Measurements from ENCODE around the gene PTGR2. TPM values are rescaled to one million over a fixed set of nuclear protein-coding genes. Genes with fewer than 3 reads are reported as not detected.
"Not testable (repeated sequence)": the region's sequence is repeated elsewhere in the genome, so short reads cannot be mapped to it uniquely, and the experiment has no call there.

PTGR2 gene
- polyA plus RNA-seq, 6 donors from 2014 or later = 1.0 to 4.9 (median 3.3) TPM

DNA sequence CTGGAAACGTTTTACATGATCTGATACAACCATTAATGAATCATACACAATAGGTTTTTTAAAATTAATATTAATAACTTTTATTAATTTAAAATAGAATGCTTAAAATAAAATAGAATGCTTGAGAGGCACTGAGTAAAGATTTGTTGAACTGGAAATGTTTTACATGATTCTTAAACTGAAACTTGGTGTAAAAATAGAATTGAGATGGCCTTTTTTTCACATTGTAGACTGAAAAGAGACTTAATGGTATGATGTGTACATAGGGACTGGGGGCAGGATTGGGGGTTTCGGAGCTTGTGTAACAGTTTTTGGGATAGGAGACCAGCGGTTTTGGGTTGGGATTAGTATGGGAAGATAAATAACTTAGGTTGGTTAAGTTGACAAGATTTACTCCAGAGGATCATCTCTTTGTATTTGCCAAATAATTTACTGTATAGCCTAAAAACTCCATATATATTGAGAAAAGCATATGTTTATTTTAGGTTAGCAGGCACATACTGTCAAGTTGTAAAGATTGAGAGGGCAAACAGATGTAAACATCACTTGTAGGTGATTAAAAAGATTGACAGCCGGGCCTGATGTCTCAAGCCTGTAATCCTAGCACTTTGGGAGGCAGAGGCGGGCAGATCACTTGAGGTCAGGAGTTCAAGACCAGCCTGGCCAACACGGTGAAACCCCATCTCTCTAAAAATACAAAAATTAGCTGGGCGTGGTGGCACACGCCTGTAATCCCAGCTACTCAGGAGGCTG is 33.0 kb downstream of the PTGR2 start:
- ATAC-seq (ENCODE audit: low read depth in 2 of 2) = no peak
- Mint-ChIP-seq H3K27me3 (no peaks in the 10 kb centered on the region), H3K9me3 (no peaks in the 10 kb centered on the region), H3K27ac (peak overlapping the region in 3 of 6 donors; percentile 81 to 97 (median 84)), H3K4me1 (peaks cover 35 to 47% (median 39%) of the 10 kb centered on the region in 3 donors), H3K36me3 (no peaks in the 10 kb centered on the region), H3K4me3 (peak overlapping the region in 7 of 8 donors; percentile 30 to 99 (median 97))
- DNase-seq = no peak

DNA sequence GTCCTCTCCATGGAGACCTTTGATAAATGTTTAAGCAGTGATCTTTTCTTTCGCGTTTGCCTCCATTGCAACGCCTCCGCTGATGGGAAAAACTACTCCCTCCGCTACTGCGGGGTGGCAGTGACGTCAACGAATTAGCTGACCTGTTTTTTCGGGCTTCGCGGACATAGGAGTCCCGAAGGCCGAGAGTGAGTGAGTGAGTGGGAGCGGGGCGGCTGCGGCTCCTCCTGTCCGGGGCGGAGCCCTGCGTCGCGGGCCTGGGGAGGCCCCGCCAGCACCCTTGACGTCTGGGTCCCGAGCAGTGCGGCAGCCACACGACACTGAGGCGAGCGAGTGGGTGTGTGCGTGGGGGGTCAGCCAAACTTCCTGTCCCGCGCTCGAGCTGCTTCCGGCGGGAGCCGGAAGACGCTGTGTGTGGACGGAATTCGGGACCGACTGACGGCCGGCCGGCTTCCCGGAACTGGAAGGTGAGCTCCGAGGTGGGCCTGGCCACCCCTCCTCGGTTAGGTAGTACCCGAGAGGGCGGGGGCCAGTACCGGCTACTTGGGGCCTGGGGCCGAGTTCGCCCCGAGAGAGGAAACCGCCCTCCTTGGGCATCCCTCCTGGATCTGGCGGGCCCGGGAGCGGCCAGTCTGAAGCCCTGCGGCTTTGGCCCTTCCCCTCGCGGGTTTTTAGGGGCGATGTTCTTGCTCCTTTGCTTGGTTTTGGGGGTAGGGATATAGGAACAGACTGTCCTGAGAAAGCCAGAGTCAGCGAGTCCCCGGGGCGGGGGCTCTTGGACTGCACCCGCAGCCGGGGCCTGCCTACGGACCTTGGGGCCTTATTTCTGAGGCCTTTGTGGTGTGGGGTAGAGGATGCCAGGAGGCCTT is 35.1 kb downstream of the PTGR2 start, which contains the start of gene ZNF410:
TSS of gene ZNF410 (plus strand) at position 411 of the 869 bp plus-strand sequence. CDS start 5,317 bp downstream, outside the sequence.
- ATAC-seq (ENCODE audit: low read depth in 2 of 2) = peak; percentile 95 to 97
- Mint-ChIP-seq H3K36me3 (peaks cover 0 to under 1% of the 10 kb centered on the region in 2 donors), H3K4me3 (peak within 1 kb of the TSS; percentile 90 to 99 (median 98))

GRCh38 chr14:73887318-73887616 is 35.6 kb downstream of the PTGR2 start:
- ATAC-seq (ENCODE audit: low read depth in 2 of 2) (no peak), DNase-seq (no peak)
- Mint-ChIP-seq H3K9me3 (no peaks in the 10 kb centered on the region), H3K4me3 (peak overlapping the region; percentile 90 to 99 (median 98)), H3K4me1 (peaks cover 35 to 51% (median 42%) of the 10 kb centered on the region in 3 donors), H3K36me3 (peaks cover 0 to 4% of the 10 kb centered on the region in 2 donors), H3K27ac (peak overlapping the region; percentile 97 to 100 (median 98)), H3K27me3 (no peaks in the 10 kb centered on the region)

More for the DNA sequence above, 35.1 kb downstream of the PTGR2 start, which contains the start of gene ZNF410:
- Mint-ChIP-seq H3K9me3 (no peaks in the 10 kb centered on the region), H3K27me3 (no peaks in the 10 kb centered on the region), H3K27ac (peak within 1 kb of the TSS; percentile 97 to 100 (median 98)), H3K4me1 (peaks cover 35 to 51% (median 42%) of the 10 kb centered on the region in 3 donors)
- DNase-seq = peak; percentile 91

GRCh38 chr14:73887694-73888459 is 36.2 kb downstream of the PTGR2 start:
- H3K9me3 Mint-ChIP-seq = no peaks in the 10 kb centered on the region
- peak overlapping the region; percentile 90 to 99 (median 98) for H3K4me3 Mint-ChIP-seq
- no peak for ATAC-seq (ENCODE audit: low read depth in 2 of 2)
- peak overlapping the region; percentile 97 to 100 (median 98) for H3K27ac Mint-ChIP-seq
- peaks cover 0 to 4% of the 10 kb centered on the region in 2 donors for H3K36me3 Mint-ChIP-seq
- no peak for DNase-seq
- H3K4me1 Mint-ChIP-seq = peaks cover 35 to 51% (median 42%) of the 10 kb centered on the region in 3 donors
- no peaks in the 10 kb centered on the region for H3K27me3 Mint-ChIP-seq

GRCh38 chr14:73888460-73888725 is 36.8 kb downstream of the PTGR2 start:
- DNase-seq = no peak
- no peaks in the 10 kb centered on the region for H3K27me3 Mint-ChIP-seq
- peaks cover 35 to 51% (median 42%) of the 10 kb centered on the region in 3 donors for H3K4me1 Mint-ChIP-seq
- no peak for ATAC-seq (ENCODE audit: low read depth in 2 of 2)
- H3K36me3 Mint-ChIP-seq = peaks cover 0 to 4% of the 10 kb centered on the region in 2 donors
- peak overlapping the region in 4 of 6 donors; percentile 97 to 99 (median 98) for H3K27ac Mint-ChIP-seq
- peak overlapping the region in 6 of 8 donors; percentile 82 to 99 (median 98) for H3K4me3 Mint-ChIP-seq
- H3K9me3 Mint-ChIP-seq = no peaks in the 10 kb centered on the region

DNA sequence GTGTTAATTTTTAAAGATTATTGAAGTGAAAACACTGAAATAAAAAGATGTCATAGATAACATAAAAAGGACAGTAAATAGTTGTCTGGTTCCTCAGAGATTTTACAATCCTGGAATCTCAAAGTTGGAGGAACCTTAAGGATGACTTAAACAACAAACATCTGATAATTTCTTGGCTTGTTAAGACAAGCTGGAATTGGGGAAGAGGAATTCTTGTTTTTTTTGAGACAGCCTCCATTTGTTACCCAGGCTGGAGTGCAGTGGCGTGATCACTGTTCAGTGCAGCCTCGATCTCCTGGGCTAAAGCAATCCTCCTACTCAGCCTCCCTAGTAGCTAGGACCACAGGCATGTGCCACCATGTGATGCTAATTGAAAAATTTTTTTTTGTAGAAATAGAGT is 37.3 kb downstream of the PTGR2 start:
- peaks cover 35 to 51% (median 42%) of the 10 kb centered on the region in 3 donors for H3K4me1 Mint-ChIP-seq

DNA sequence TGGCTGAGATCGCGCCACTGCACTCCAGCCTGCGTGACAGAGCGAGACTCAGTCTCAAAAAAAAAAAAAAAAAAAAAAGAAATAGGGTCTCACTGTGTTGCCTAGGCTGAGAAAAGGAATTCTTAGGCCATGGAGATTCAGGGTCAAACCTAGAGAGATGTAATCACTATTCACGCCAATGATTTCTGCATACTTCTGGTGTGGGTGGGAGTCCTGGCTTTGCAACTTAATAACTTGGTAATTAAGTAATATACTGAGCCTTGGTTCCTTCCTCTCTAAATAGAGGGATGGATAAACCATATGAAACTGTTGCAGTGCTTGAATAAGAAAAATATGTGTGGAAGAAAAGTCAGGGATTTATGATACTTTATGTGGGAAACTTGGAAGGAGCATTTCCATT is 37.7 kb downstream of the PTGR2 start:
- Mint-ChIP-seq H3K27me3 (no peaks in the 10 kb centered on the region), H3K9me3 (no peaks in the 10 kb centered on the region), H3K36me3 (peaks cover 4 to 8% of the 10 kb centered on the region in 2 donors), H3K27ac (peak overlapping the region in 2 of 6 donors; percentile 82 to 97), H3K4me3 (peak overlapping the region in 1 of 8 donors; percentile 8), H3K4me1 (peaks cover 35 to 51% (median 42%) of the 10 kb centered on the region in 3 donors)
- ATAC-seq (ENCODE audit: low read depth in 2 of 2) (no peak), DNase-seq (no peak)

More for the DNA sequence above, 37.3 kb downstream of the PTGR2 start:
- Mint-ChIP-seq H3K27me3 (no peaks in the 10 kb centered on the region), H3K4me3 (peak overlapping the region in 1 of 8 donors; percentile 97), H3K9me3 (no peaks in the 10 kb centered on the region), H3K27ac (peak overlapping the region in 3 of 6 donors; percentile 3 to 97 (median 97)), H3K36me3 (peaks cover 4% of the 10 kb centered on the region in 2 donors)
- no peak for ATAC-seq (ENCODE audit: low read depth in 2 of 2)
- no peak for DNase-seq

- H3K27ac Mint-ChIP-seq = peak overlapping the region in 4 of 6 donors; percentile 54 to 89 (median 66)
- peaks cover 9 to 29% of the 10 kb centered on the region in 2 donors for H3K36me3 Mint-ChIP-seq
- not testable (repeated sequence) for DNase-seq
Measured at GRCh38 chr14:73894180-73894687, 42.6 kb downstream of the PTGR2 start.

DNA sequence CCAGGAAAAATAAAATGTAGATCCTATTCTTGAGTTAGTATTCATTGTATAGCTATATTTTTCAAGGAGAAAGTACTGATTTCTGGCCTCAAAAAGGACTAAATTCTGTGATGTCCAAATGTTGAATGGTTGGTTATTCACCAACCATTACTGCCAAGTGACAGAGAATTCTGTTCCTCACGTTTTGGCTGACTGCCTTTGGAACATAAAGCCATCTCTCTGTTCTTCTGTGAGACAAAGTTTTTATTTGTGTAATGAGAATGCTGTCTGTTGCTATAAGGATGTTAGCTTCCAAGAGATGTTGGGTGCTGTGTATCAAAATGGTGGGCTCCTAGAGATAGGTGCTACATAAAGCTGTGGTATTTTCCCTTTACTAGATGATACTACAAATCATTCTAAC is 44.3 kb downstream of the PTGR2 start:
- no peak overlapping the region for H3K27ac Mint-ChIP-seq

More at GRCh38 chr14:73894180-73894687, 42.6 kb downstream of the PTGR2 start:
- peaks cover 6 to 14% (median 8%) of the 10 kb centered on the region in 3 donors for H3K4me1 Mint-ChIP-seq
- not testable (repeated sequence) for ATAC-seq (ENCODE audit: low read depth in 2 of 2); H3K4me3 Mint-ChIP-seq; H3K9me3 Mint-ChIP-seq; H3K27me3 Mint-ChIP-seq

GRCh38 chr14:73896521-73896920 is 44.9 kb downstream of the PTGR2 start:
- DNase-seq = no peak
- Mint-ChIP-seq H3K4me1 (peaks cover 0 to 10% (median 0%) of the 10 kb centered on the region in 3 donors), H3K27me3 (no peaks in the 10 kb centered on the region), H3K9me3 (no peaks in the 10 kb centered on the region), H3K4me3 (no peak overlapping the region), H3K27ac (no peak overlapping the region), H3K36me3 (peaks cover 9 to 29% of the 10 kb centered on the region in 2 donors)
- no peak for ATAC-seq (ENCODE audit: low read depth in 2 of 2)

More for the DNA sequence above, 44.3 kb downstream of the PTGR2 start:
- peaks cover 9 to 29% of the 10 kb centered on the region in 2 donors for H3K36me3 Mint-ChIP-seq
- no peak overlapping the region for H3K4me3 Mint-ChIP-seq
- no peak for DNase-seq
- no peak for ATAC-seq (ENCODE audit: low read depth in 2 of 2)
- H3K9me3 Mint-ChIP-seq = no peaks in the 10 kb centered on the region
- no peaks in the 10 kb centered on the region for H3K27me3 Mint-ChIP-seq
- H3K4me1 Mint-ChIP-seq = peaks cover 0 to 10% (median 0%) of the 10 kb centered on the region in 3 donors

GRCh38 chr14:73903028-73903427 is 51.4 kb downstream of the PTGR2 start:
- no peak overlapping the region for H3K27ac Mint-ChIP-seq
- no peaks in the 10 kb centered on the region for H3K4me1 Mint-ChIP-seq
- no peaks in the 10 kb centered on the region for H3K9me3 Mint-ChIP-seq

DNA sequence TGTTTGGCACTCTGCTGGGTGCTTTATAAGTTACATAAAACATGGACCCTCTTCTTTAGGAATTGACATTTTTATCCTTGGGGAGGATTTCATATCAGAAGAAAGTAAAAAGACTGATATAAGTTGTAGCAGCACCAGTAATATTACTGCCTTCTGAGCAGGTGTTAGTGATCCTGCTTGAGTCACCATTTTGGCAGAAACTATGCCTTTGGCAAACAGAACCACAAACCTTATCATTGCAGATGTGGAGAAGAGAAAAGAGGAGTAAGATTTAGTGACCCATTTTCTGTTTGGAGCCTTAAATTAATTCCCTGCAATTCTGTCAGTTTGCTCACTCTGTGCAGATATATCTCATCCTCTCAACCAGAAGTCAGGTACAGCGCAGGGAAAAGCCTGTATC is 58.0 kb downstream of the PTGR2 start:
- H3K4me3 Mint-ChIP-seq = no peak overlapping the region
- H3K4me1 Mint-ChIP-seq = peaks cover 0 to 8% (median 0%) of the 10 kb centered on the region in 3 donors
- peaks cover 44 to 63% of the 10 kb centered on the region in 2 donors for H3K36me3 Mint-ChIP-seq
- H3K27me3 Mint-ChIP-seq = no peaks in the 10 kb centered on the region
- ATAC-seq (ENCODE audit: low read depth in 2 of 2) = no peak
- H3K27ac Mint-ChIP-seq = peak overlapping the region in 3 of 6 donors; percentile 23 to 93 (median 24)
- no peak for DNase-seq
- H3K9me3 Mint-ChIP-seq = peaks cover 0 to 14% (median 8%) of the 10 kb centered on the region in 7 donors

More at GRCh38 chr14:73903028-73903427, 51.4 kb downstream of the PTGR2 start:
- Mint-ChIP-seq H3K36me3 (peaks cover 3 to 5% of the 10 kb centered on the region in 2 donors), H3K27me3 (no peaks in the 10 kb centered on the region), H3K4me3 (no peak overlapping the region)
- DNase-seq (no peak), ATAC-seq (ENCODE audit: low read depth in 2 of 2) (no peak)
